HepG2 (cell line): ENCODE measurements around the gene AUH. TPM values are rescaled to one million over a fixed set of nuclear protein-coding genes. Genes with fewer than 3 reads are reported as not detected.

Experiments used
- ATAC-seq: fragments of 200-7000 bp; cut with Tn5 transposase; 3 replicates; pipeline ENCODE4 v1.9.1; 2020; ENCODE audit warnings: mild to moderate bottlenecking, moderate library complexity
- BruUV-seq: library from RNA; stranded (reverse); fragments of 400-500 nt; replicated peaks from 2 replicates; lab custom pipeline; 2021; lab: Mats Ljungman, UMichigan
- CTCF ChIA-PET: fragments of 300-600 bp; formaldehyde crosslinking; extraction: SDS; loops from one replicate; lab custom pipeline; 2021; ENCODE audit warnings: low total read pairs, inconsistent platforms, low intra/inter-chr PET ratio; lab: Yijun Ruan, JAX
- POLR2A ChIA-PET: fragments of 350-600 bp; sonication (Branson Sonifier 250); formaldehyde crosslinking; loops from one replicate; lab custom pipeline; 2020; ENCODE audit warnings: antibody characterized with exemption, inconsistent platforms; lab: Yijun Ruan, JAX
- DNase-seq: peaks from one replicate; pipeline ENCODE4 v3.0.0-alpha.2; 2015; ENCODE audit warnings: low spot score
- FAIRE-seq: peaks from 3 replicates; lab custom pipeline; 2011; peaks lifted over from hg19 to GRCh38; lab: Jason Lieb, UNC
- H2AFZ ChIP-seq: one replicate; pipeline ENCODE4 v1.6.1; 2011; ENCODE audit warnings: low read length, inconsistent platforms
- H3K27ac ChIP-seq: fragments of 300-600 bp; 3 replicates; pipeline ENCODE4 v1.8.0; 2011; ENCODE audit warnings: mixed run types, mild to moderate bottlenecking, mixed read lengths, low read length, inconsistent platforms; ENCODE audit not compliant: insufficient read depth; ENCODE audit errors: extremely low read length
- H3K27me3 ChIP-seq, 2 experiments: fragments of 200-600 bp in 1 of 2; 2 replicates in 1 of 2; 3 replicates in 1 of 2; pipeline versions ENCODE4 v1.6.0 to v1.8.0; 2011; ENCODE audit warnings: low read length in 2 of 2, mild to moderate bottlenecking in 2 of 2, moderate library complexity in 2 of 2, inconsistent platforms in 1 of 2; ENCODE audit not compliant: insufficient read depth in 2 of 2, control insufficient read depth in 1 of 2
- H3K36me3 ChIP-seq, 2 experiments: fragments of 200-600 bp in 1 of 2; replicated peaks in 1 of 2; 2 replicates in 1 of 2; 3 replicates in 1 of 2; pipeline versions ENCODE4 v1.5.1 to v1.8.0; 2011; ENCODE audit warnings: low read length in 2 of 2, inconsistent platforms in 1 of 2; ENCODE audit not compliant: insufficient read depth in 2 of 2, control insufficient read depth in 1 of 2
- H3K4me1 ChIP-seq: 2 replicates; pipeline ENCODE4 v1.5.1; 2012; ENCODE audit warnings: low read length, inconsistent platforms; ENCODE audit not compliant: insufficient read depth
- H3K4me2 ChIP-seq: 2 replicates; pipeline ENCODE4 v1.6.0; 2011; ENCODE audit warnings: low read depth, low read length, inconsistent platforms
- H3K4me3 ChIP-seq, 3 experiments: fragments of 200-600 bp in 1 of 3; sonication (generic), shearing (Covaris generic) in 1 of 3; replicated peaks in 1 of 3; 2 replicates each; pipeline ENCODE4 v1.5.1; 2011 to 2016; ENCODE audit warnings: low read length in 3 of 3, inconsistent platforms in 2 of 3, low read depth in 2 of 3, mild to moderate bottlenecking in 2 of 3, control low read depth in 1 of 3, mixed read lengths in 1 of 3; ENCODE audit not compliant: insufficient read depth in 1 of 3
- H3K79me2 ChIP-seq: one replicate; pipeline ENCODE4 v1.6.1; 2011; ENCODE audit warnings: low read length, inconsistent platforms; ENCODE audit not compliant: insufficient read depth
- H3K9ac ChIP-seq: 2 replicates; pipeline ENCODE4 v1.6.0; 2011; ENCODE audit warnings: mild to moderate bottlenecking, low read depth, low read length, inconsistent platforms; ENCODE audit not compliant: insufficient read depth
- H3K9me3 ChIP-seq: 2 replicates; pipeline ENCODE4 v1.5.1; 2012; ENCODE audit warnings: mild to moderate bottlenecking, low read length
- H4K20me1 ChIP-seq: 2 replicates; pipeline ENCODE4 v1.6.0; 2011; ENCODE audit warnings: inconsistent platforms, mild to moderate bottlenecking, low read length, moderate library complexity; ENCODE audit not compliant: insufficient read depth
- CC2D1A ChIP-seq: sonication (generic); formaldehyde crosslinking; IDR thresholded peaks from 2 replicates; pipeline ENCODE4 v1.8.1; 2023; ENCODE audit warnings: mild to moderate bottlenecking, missing genetic modification reagents
- HMG20B ChIP-seq: conservative IDR thresholded peaks from 2 replicates; pipeline ENCODE4 v1.6.1; 2016; ENCODE audit warnings: missing genetic modification reagents, missing compliant biosample characterization
- JUND ChIP-seq: sonication (generic); formaldehyde crosslinking; IDR thresholded peaks from 2 replicates; pipeline ENCODE4 v1.8.0; 2022; ENCODE audit warnings: mild to moderate bottlenecking, missing genetic modification reagents
- KLF15 ChIP-seq: sonication (generic); formaldehyde crosslinking; IDR thresholded peaks from 2 replicates; pipeline ENCODE4 v1.8.1; 2023; ENCODE audit warnings: borderline replicate concordance, mild to moderate bottlenecking, inconsistent platforms, missing genetic modification reagents, mixed read lengths
- NAIF1 ChIP-seq: sonication (generic); formaldehyde crosslinking; IDR thresholded peaks from 2 replicates; pipeline ENCODE4 v1.5.0; 2020; ENCODE audit warnings: mild to moderate bottlenecking, missing genetic modification reagents, borderline replicate concordance
- NFAT5 ChIP-seq: sonication (generic); formaldehyde crosslinking; IDR thresholded peaks from 2 replicates; pipeline ENCODE4 v1.4.0; 2020; ENCODE audit warnings: missing genetic modification reagents
- REL ChIP-seq: sonication (generic); formaldehyde crosslinking; conservative IDR thresholded peaks from 2 replicates; pipeline ENCODE4 v1.8.0; 2022; ENCODE audit warnings: mild to moderate bottlenecking, missing genetic modification reagents, moderate library complexity
- SALL2 ChIP-seq: sonication (generic); formaldehyde crosslinking; IDR thresholded peaks from 2 replicates; pipeline ENCODE4 v1.8.1; 2023; ENCODE audit warnings: mild to moderate bottlenecking, missing genetic modification reagents, inconsistent platforms
- SP1 ChIP-seq, 2 experiments: fragments of 450-650 bp in 1 of 2; sonication (generic) in 1 of 2; formaldehyde crosslinking in 1 of 2; IDR thresholded peaks; 2 replicates each; pipeline versions ENCODE4 v1.4.0 to v1.6.1; 2016 to 2020; ENCODE audit warnings: missing genetic modification reagents in 1 of 2
- ZFP62 ChIP-seq: sonication (generic); formaldehyde crosslinking; IDR thresholded peaks from 2 replicates; pipeline ENCODE4 v1.4.0; 2020; ENCODE audit warnings: missing genetic modification reagents
- ZNF550 ChIP-seq: sonication (generic); formaldehyde crosslinking; IDR thresholded peaks from 2 replicates; pipeline ENCODE4 v1.4.0; 2020; ENCODE audit warnings: mild to moderate bottlenecking, missing genetic modification reagents, borderline replicate concordance
- ZNF570 ChIP-seq: sonication (generic); formaldehyde crosslinking; IDR thresholded peaks from 2 replicates; pipeline ENCODE4 v1.4.0; 2020; ENCODE audit warnings: mild to moderate bottlenecking, missing genetic modification reagents, borderline replicate concordance
- ZNF749 ChIP-seq: sonication (generic); formaldehyde crosslinking; IDR thresholded peaks from 2 replicates; pipeline ENCODE4 v1.8.0; 2022; ENCODE audit warnings: mild to moderate bottlenecking, missing genetic modification reagents, moderate library complexity, borderline replicate concordance
- ZNF768 ChIP-seq: sonication (generic); formaldehyde crosslinking; IDR thresholded peaks from 2 replicates; pipeline ENCODE4 v1.4.0; 2020; ENCODE audit warnings: missing genetic modification reagents
- ZNF782 ChIP-seq: sonication (generic); formaldehyde crosslinking; IDR thresholded peaks from 2 replicates; pipeline ENCODE4 v1.4.0; 2020; ENCODE audit warnings: missing genetic modification reagents, mild to moderate bottlenecking, borderline replicate concordance
- WGBS: methylation state at CpG from one replicate; pipeline ENCODE4 v1.1.6; 2017; ENCODE audit warnings: low lambda C conversion rate; 5-methylcytosine and 5-hydroxymethylcytosine counted together
- in situ Hi-C: cut with HindIII; loops from 2 replicates; pipeline ENCODE4 v1.10.0; 2017; ENCODE audit warnings: low pct_unique_long_range_greater_than_20kb; ENCODE audit not compliant: extremely low pct_ligation_motif_present
- intact Hi-C: fragments of 100-400 bp; cut with micrococcal nuclease; formaldehyde crosslinking; loops from one replicate; pipeline ENCODE4 v1.10.0; 2022; ENCODE audit not compliant: unreplicated experiment
- polyA plus RNA-seq, 8 experiments: library from polyadenylated mRNA; depleted of rRNA in 3 of 8; stranded (reverse) in 7 of 8; unstranded in 1 of 8; fragments of >200 nt; fragmentation: Illumina TruSeq in 4 of 8; extraction: Trizol in 4 of 8; gene quantifications; 2 replicates each; pipeline versions ENCODE4 v1.2.1 to v1.2.3, GENCODE V29; 2011 to 2016; ENCODE audit warnings: low read depth in 4 of 8, missing spikeins in 1 of 8, mixed read lengths in 1 of 8; ENCODE audit not compliant: insufficient read depth in 1 of 8
- total RNA-seq, 5 experiments: library from RNA; depleted of rRNA; stranded (reverse); fragments of >200 nt; fragmentation: Illumina TruSeq; extraction: Trizol; gene quantifications; 2 replicates each; pipeline ENCODE4 v1.2.3, GENCODE V29; 2016; ENCODE audit warnings: low read depth in 1 of 5
- TF ChIP-seq, protein P1 (sequence below): sonication (generic); formaldehyde crosslinking; conservative IDR thresholded peaks from 2 replicates; pipeline ENCODE4 v1.8.0; 2022; ENCODE audit warnings: mild to moderate bottlenecking, moderate library complexity, missing genetic modification reagents

Gene AUH
- total and polyA plus RNA-seq, 2 of the 13 experiments (the other 11 are each of a cell fraction or from before 2014, with no cell fraction given) = 25.8 to 31.9 TPM

GRCh38 chr9:91176426-91176825 is 185.3 kb downstream of the AUH start:
- ChIA-PET CTCF (no interaction called here), POLR2A (no interaction called here)
- Histone ChIP-seq H3K9me3 (peaks cover 4% of the 10 kb centered on the region; the same call in 1 of the 2 replicates), H2AFZ (no peak overlapping the region), H3K27ac (no peak overlapping the region), H4K20me1 (no peaks in the 10 kb centered on the region), H3K4me2 (no peak overlapping the region), H3K4me1 (0 out of 2 replicates have a peak, but pooled peaks cover 9% of the 10 kb centered on the region), H3K27me3 (no peaks in the 10 kb centered on the region), H3K9ac (no peak overlapping the region), H3K79me2 (no peaks in the 10 kb centered on the region), H3K36me3 (no peaks in the 10 kb centered on the region), H3K4me3 (no peak overlapping the region)
- WGBS = 98% methylated on average over 7 of the region's 7 CpGs
- in situ Hi-C loops (no loop called here), intact Hi-C loops (no loop called here)
- ATAC-seq (no peak), DNase-seq (no peak), FAIRE-seq (no peak)
- no peak for TF ChIP-seq ZNF550 (CRISPR knock-in tag)
- TF ChIP-seq, protein P1, sequence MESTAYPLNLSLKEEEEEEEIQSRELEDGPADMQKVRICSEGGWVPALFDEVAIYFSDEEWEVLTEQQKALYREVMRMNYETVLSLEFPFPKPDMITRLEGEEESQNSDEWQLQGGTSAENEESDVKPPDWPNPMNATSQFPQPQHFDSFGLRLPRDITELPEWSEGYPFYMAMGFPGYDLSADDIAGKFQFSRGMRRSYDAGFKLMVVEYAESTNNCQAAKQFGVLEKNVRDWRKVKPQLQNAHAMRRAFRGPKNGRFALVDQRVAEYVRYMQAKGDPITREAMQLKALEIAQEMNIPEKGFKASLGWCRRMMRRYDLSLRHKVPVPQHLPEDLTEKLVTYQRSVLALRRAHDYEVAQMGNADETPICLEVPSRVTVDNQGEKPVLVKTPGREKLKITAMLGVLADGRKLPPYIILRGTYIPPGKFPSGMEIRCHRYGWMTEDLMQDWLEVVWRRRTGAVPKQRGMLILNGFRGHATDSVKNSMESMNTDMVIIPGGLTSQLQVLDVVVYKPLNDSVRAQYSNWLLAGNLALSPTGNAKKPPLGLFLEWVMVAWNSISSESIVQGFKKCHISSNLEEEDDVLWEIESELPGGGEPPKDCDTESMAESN = no peak
- TF ChIP-seq KLF15 (CRISPR knock-in tag) = no peak
- TF ChIP-seq NAIF1 (CRISPR knock-in tag) = no peak
- TF ChIP-seq SALL2 = no peak
- no peak for TF ChIP-seq ZNF749
- no peak for TF ChIP-seq REL
- TF ChIP-seq ZNF782 = no peak
- TF ChIP-seq JUND (CRISPR knock-in tag) = no peak
- TF ChIP-seq SP1 (IDR thresholded peaks at IDR 0.05) = no peak
- no peak for TF ChIP-seq SP1 (CRISPR knock-in tag; IDR thresholded peaks at IDR 0.05)
- TF ChIP-seq ZNF768 (CRISPR knock-in tag) = no peak
- TF ChIP-seq ZNF570 (CRISPR knock-in tag) = no peak
- TF ChIP-seq NFAT5 (CRISPR knock-in tag) = no peak
- no peak for TF ChIP-seq HMG20B (CRISPR knock-in tag)
- no peak for TF ChIP-seq ZFP62
- no peak for TF ChIP-seq CC2D1A (CRISPR knock-in tag)
- BruUV-seq = no TSS peak
